ENCODE measurements around the gene ASPM.
A peak's percentile ranks its signal among the peaks of the same experiment; 100 is the strongest.

ASPM gene

GRCh38 chr1:197083474-197083873, 63.0 kb downstream of the ASPM start:
- no peak for DNase-seq (ENCODE audit: low read depth, low spot score)

GRCh38 chr1:197081117-197081753, 65.2 kb downstream of the ASPM start:
- DNase-seq (ENCODE audit: low read depth, low spot score), result no peak

GRCh38 chr1:197080323-197080722, 66.1 kb downstream of the ASPM start:
- DNase-seq (ENCODE audit: low read depth, low spot score), result no peak

GRCh38 chr1:197076585-197076984, 69.9 kb downstream of the ASPM start:
- DNase-seq (ENCODE audit: low read depth, low spot score), result no peak

GRCh38 chr1:197073978-197074377, 72.5 kb downstream of the ASPM start:
- no peak for DNase-seq (ENCODE audit: low read depth, low spot score)

GRCh38 chr1:197067457-197067818, 79.0 kb downstream of the ASPM start:
- DNase-seq (ENCODE audit: low read depth, low spot score), result no peak

GRCh38 chr1:197066719-197067456, 79.6 kb downstream of the ASPM start, which contains the start of gene F13B:
Gene F13B (minus strand): TSS chr1:197067260. CDS start chr1:197067223, 37 bp downstream.
- DNase-seq (ENCODE audit: low read depth, low spot score), result no peak

- DNase-seq (ENCODE audit: low read depth, low spot score), result no peak
Observed at GRCh38 chr1:197066277-197066676, 80.2 kb downstream of the ASPM start.

GRCh38 chr1:197065559-197065958, 80.9 kb downstream of the ASPM start:
- DNase-seq (ENCODE audit: low read depth, low spot score), result peak; percentile 7

- DNase-seq (ENCODE audit: low read depth, low spot score), result no peak
Observed at GRCh38 chr1:197063212-197063611, 83.3 kb downstream of the ASPM start.

- DNase-seq (ENCODE audit: low read depth, low spot score), result no peak
Observed at GRCh38 chr1:197062692-197063091, 83.8 kb downstream of the ASPM start.

GRCh38 chr1:197049100-197049499, 97.4 kb downstream of the ASPM start:
- DNase-seq (ENCODE audit: low read depth, low spot score), result no peak

GRCh38 chr1:197042676-197043341, 103.7 kb downstream of the ASPM start:
- no peak for DNase-seq (ENCODE audit: low read depth, low spot score)

GRCh38 chr1:197041486-197042353, 104.7 kb downstream of the ASPM start:
- no peak for DNase-seq (ENCODE audit: low read depth, low spot score)

GRCh38 chr1:197036861-197037260, 109.6 kb downstream of the ASPM start:
- DNase-seq (ENCODE audit: low read depth, low spot score), result no peak

- peak; percentile 47 for DNase-seq (ENCODE audit: low read depth, low spot score)
Observed at GRCh38 chr1:197034631-197035339, 111.7 kb downstream of the ASPM start.

Measured in astrocyte of the hippocampus (primary cell).